Endothelial cell of umbilical vein (primary cell): ENCODE results near the gene MFAP4. TPM values are rescaled to one million over a fixed set of nuclear protein-coding genes. Genes with fewer than 3 reads are reported as not detected.

Experiments used
- BruUV-seq: library from RNA; stranded (reverse); fragments of 400-500 nt; replicated peaks from 2 replicates; lab custom pipeline; 2021; lab: Mats Ljungman, UMichigan
- CTCF ChIA-PET: fragments of 300-600, 350-600 bp; sonication (Branson Sonifier 250); formaldehyde crosslinking; loops from one replicate; lab custom pipeline; 2021; ENCODE audit warnings: antibody characterized with exemption, inconsistent platforms; lab: Charles Lee
- POLR2A ChIA-PET: fragments of 300-600, 350-600 bp; sonication (Branson Sonifier 250); formaldehyde crosslinking; loops from one replicate; lab custom pipeline; 2021; ENCODE audit warnings: antibody characterized with exemption, inconsistent platforms; lab: Charles Lee
- DNase-seq: peaks from one replicate; pipeline ENCODE4 v3.0.0-alpha.2; 2011; ENCODE audit warnings: low read depth, low spot score
- FAIRE-seq: peaks from 2 replicates; lab custom pipeline; 2011; peaks lifted over from hg19 to GRCh38; lab: Jason Lieb, UNC
- H2AFZ ChIP-seq: 2 replicates; pipeline ENCODE4 v1.6.0; 2012; ENCODE audit warnings: low read depth, low read length, control low read depth, inconsistent platforms
- H3K27ac ChIP-seq: 2 replicates; pipeline ENCODE4 v1.5.1; 2011; ENCODE audit warnings: low read depth, mild to moderate bottlenecking, control low read depth, low read length, moderate library complexity; ENCODE audit not compliant: insufficient read depth
- H3K27me3 ChIP-seq, 2 experiments: 2 replicates each; pipeline versions ENCODE4 v1.6.0 to v1.6.1; 2011; ENCODE audit warnings: low read length in 2 of 2, mixed read lengths in 1 of 2; ENCODE audit not compliant: control insufficient read depth in 2 of 2, insufficient read depth in 2 of 2
- H3K36me3 ChIP-seq, 2 experiments: 2 replicates in 1 of 2; 3 replicates in 1 of 2; pipeline ENCODE4 v1.5.1; 2011; ENCODE audit warnings: low read length in 2 of 2, mild to moderate bottlenecking in 1 of 2, moderate library complexity in 1 of 2; ENCODE audit not compliant: control insufficient read depth in 2 of 2, insufficient read depth in 2 of 2; ENCODE audit errors: extremely low read depth in 1 of 2
- H3K4me1 ChIP-seq: 3 replicates; pipeline ENCODE4 v1.5.1; 2011; ENCODE audit warnings: mild to moderate bottlenecking, low read length; ENCODE audit not compliant: control insufficient read depth, insufficient read depth; ENCODE audit errors: extremely low read depth
- H3K4me2 ChIP-seq: 2 replicates; pipeline ENCODE4 v1.6.1; 2011; ENCODE audit warnings: low read length, control low read depth, mixed read lengths; ENCODE audit not compliant: insufficient read depth
- H3K4me3 ChIP-seq, 3 experiments: fragments of 200-600 bp in 1 of 3; sonication (generic), shearing (Covaris generic) in 1 of 3; replicated peaks in 1 of 3; 2 replicates each; pipeline ENCODE4 v1.5.1; 2011 to 2016; ENCODE audit warnings: control low read depth in 3 of 3, low read length in 3 of 3, mild to moderate bottlenecking in 2 of 3, inconsistent platforms in 1 of 3, low read depth in 1 of 3, moderate library complexity in 1 of 3; ENCODE audit not compliant: insufficient read depth in 1 of 3
- H3K79me2 ChIP-seq: 2 replicates; pipeline ENCODE4 v1.6.0; 2012; ENCODE audit warnings: low read length, inconsistent platforms; ENCODE audit not compliant: control insufficient read depth, insufficient read depth
- H3K9ac ChIP-seq: replicated peaks from 2 replicates; pipeline ENCODE3; 2011; ENCODE audit warnings: low read length, control low read depth; ENCODE audit not compliant: insufficient read depth; ENCODE audit errors: extremely low read depth
- H3K9me1 ChIP-seq: replicated peaks from 3 replicates; pipeline ENCODE4 v1.6.0; 2011; ENCODE audit warnings: mild to moderate bottlenecking, low read length; ENCODE audit not compliant: control insufficient read depth, insufficient read depth; ENCODE audit errors: extremely low read depth
- H3K9me3 ChIP-seq: replicated peaks from 2 replicates; pipeline ENCODE4 v1.5.1; 2012; ENCODE audit warnings: low read length, inconsistent platforms; ENCODE audit not compliant: control insufficient read depth, insufficient read depth
- H4K20me1 ChIP-seq: replicated peaks from 2 replicates; pipeline ENCODE3; 2011; ENCODE audit warnings: mild to moderate bottlenecking, low read length; ENCODE audit not compliant: control insufficient read depth, insufficient read depth; ENCODE audit errors: extremely low read depth
- CTCF ChIP-seq, 2 donors: IDR thresholded peaks; 1 replicate in 1 of 2; 2 replicates in 1 of 2; pipeline ENCODE4 v1.5.1; 2011; ENCODE audit warnings: low read length in 2 of 2, mild to moderate bottlenecking in 2 of 2, moderate library complexity in 2 of 2, control low read depth in 1 of 2, inconsistent platforms in 1 of 2, low read depth in 1 of 2; ENCODE audit not compliant: insufficient read depth in 1 of 2; ENCODE audit errors: extremely low read depth in 1 of 2
- EZH2 ChIP-seq: IDR thresholded peaks from 2 replicates; pipeline ENCODE4 v1.6.1; 2012; ENCODE audit warnings: borderline replicate concordance, low read depth, mild to moderate bottlenecking, moderate library complexity, low read length, inconsistent platforms; ENCODE audit not compliant: severe bottlenecking
- FOS ChIP-seq: IDR thresholded peaks from 2 replicates; pipeline ENCODE4 v1.6.1; 2011; ENCODE audit warnings: mild to moderate bottlenecking, low read length, moderate library complexity, borderline replicate concordance; ENCODE audit not compliant: insufficient read depth
- GATA2 ChIP-seq: IDR thresholded peaks from 2 replicates; pipeline ENCODE4 v1.7.0; 2011; ENCODE audit warnings: low read depth, mild to moderate bottlenecking, moderate library complexity, mixed read lengths, low read length; ENCODE audit not compliant: insufficient read length, insufficient read depth
- MAX ChIP-seq: IDR thresholded peaks from 2 replicates; pipeline ENCODE4 v1.6.1; 2011; ENCODE audit not compliant: insufficient read depth, insufficient read length
- MYC ChIP-seq: IDR thresholded peaks from one replicate; pipeline ENCODE4 v1.6.1; 2011; ENCODE audit warnings: mild to moderate bottlenecking, low read depth, low read length
- POLR2A ChIP-seq: IDR thresholded peaks from 2 replicates; pipeline ENCODE4 v1.6.1; 2012; ENCODE audit warnings: low read depth, mild to moderate bottlenecking, control low read depth, low read length
- POLR2AphosphoS5 ChIP-seq: IDR thresholded peaks from 2 replicates; pipeline ENCODE4 v1.6.1; 2012; ENCODE audit warnings: low read depth, mild to moderate bottlenecking, control low read depth, low read length, moderate library complexity; ENCODE audit not compliant: insufficient read depth
- dilution Hi-C: fragments of 300-500 bp; cut with MboI; formaldehyde crosslinking; loops from one replicate; pipeline ENCODE4 v1.15.0; 2019; ENCODE audit warnings: low sequenced_read_pairs; ENCODE audit not compliant: extremely low pct_ligation_motif_present
- intact Hi-C: fragments of 100-400 bp; cut with micrococcal nuclease; formaldehyde crosslinking; loops from one replicate; pipeline ENCODE4 v1.10.0; 2022
- polyA plus RNA-seq, 4 experiments: library from polyadenylated mRNA; depleted of rRNA in 3 of 4; stranded (reverse) in 3 of 4; unstranded in 1 of 4; fragments of >200 nt; gene quantifications; 2 replicates each; pipeline versions ENCODE4 v1.2.1 to v1.2.3, GENCODE V29; 2011 to 2012; ENCODE audit warnings: missing spikeins in 1 of 4
- total RNA-seq: library from RNA; stranded (reverse); gene quantifications from 2 replicates; pipeline ENCODE4 v1.2.3, GENCODE V29; 2021

Gene MFAP4
- total and polyA plus RNA-seq, 2 donors (not counting 3 experiments of a cell fraction or from before 2014, with no cell fraction given): not detected

- H3K9me3 ChIP-seq: no peaks in the 10 kb centered on the region
- intact Hi-C loops: no loop called here
- no peaks in the 10 kb centered on the region for H4K20me1 ChIP-seq
- H3K9ac ChIP-seq: no peak overlapping the region
- H3K36me3 ChIP-seq: peaks cover 13 to 32% of the 10 kb centered on the region in 2 experiments
- no peak overlapping the region for H3K27ac ChIP-seq
- ChIA-PET POLR2A (no interaction called here), CTCF (no interaction called here)
- DNase-seq (no peak), FAIRE-seq (no peak)
- H3K4me2 ChIP-seq: no peak overlapping the region
- H3K4me3 ChIP-seq: no peak overlapping the region
- no TSS peak for BruUV-seq
- peaks cover 7% of the 10 kb centered on the region for H3K4me1 ChIP-seq
- dilution Hi-C loops: no loop called here
- H2AFZ ChIP-seq: no peak overlapping the region
- H3K27me3 ChIP-seq: no peaks in the 10 kb centered on the region
- TF ChIP-seq FOS (no peak), EZH2 (no peak), MYC (no peak), CTCF (IDR thresholded peaks at IDR 0.05; ENCODE audit: extremely low read depth in 1 of 2, insufficient read depth in 1 of 2, low read depth in 1 of 2, low read length in 2 of 2) (no peak), GATA2 (no peak), MAX (no peak), POLR2A (no peak), POLR2AphosphoS5 (no peak)
- H3K9me1 ChIP-seq: no peaks in the 10 kb centered on the region
- peaks cover 15% of the 10 kb centered on the region for H3K79me2 ChIP-seq
These were observed 4.2 kb downstream of the MFAP4 start for GRCh38 chr17:19382531-19383444.
